PC-9 (cell line): ENCODE data around the gene IFT122. TPM values are rescaled to one million over a fixed set of nuclear protein-coding genes. Genes with fewer than 3 reads are reported as not detected.
"Not testable (repeated sequence)": the region's sequence is repeated elsewhere in the genome, so short reads cannot be mapped to it uniquely, and the experiment has no call there.

Source experiments
- BruUV-seq: library from RNA; stranded (reverse); fragments of 400-500 nt; replicated peaks from 2 replicates; lab custom pipeline; 2021; lab: Mats Ljungman, UMichigan
- CTCF ChIA-PET: fragments of 300-600 bp; sonication (Branson Sonifier 250); formaldehyde crosslinking; loops from one replicate; lab custom pipeline; 2022; ENCODE audit warnings: antibody characterized with exemption; lab: Charles Lee
- POLR2A ChIA-PET: fragments of 300-600 bp; sonication (Branson Sonifier 250); formaldehyde crosslinking; loops from one replicate; lab custom pipeline; 2022; ENCODE audit warnings: antibody characterized with exemption; ENCODE audit not compliant: unreplicated experiment; lab: Charles Lee
- DNase-seq, 2 experiments: peaks; one replicate each; pipeline versions ENCODE4 v3.0.0 to v3.0.0-alpha.2; 2015 to 2022; ENCODE audit warnings: mixed read lengths in 1 of 2
- H2AFZ ChIP-seq: fragments of 200-600 bp; sonication (generic); 2 replicates; pipeline ENCODE4 v1.8.1; 2017; ENCODE audit warnings: antibody characterized with exemption
- H3F3A ChIP-seq: fragments of 200-600 bp; sonication (generic); 2 replicates; pipeline ENCODE4 v1.8.1; 2017; ENCODE audit warnings: antibody characterized with exemption, mild to moderate bottlenecking, low read depth; ENCODE audit not compliant: insufficient read depth
- H3K27ac ChIP-seq: fragments of 200-600 bp; sonication (generic); 2 replicates; pipeline ENCODE4 v1.6.1; 2016; ENCODE audit warnings: mixed run types
- H3K27me3 ChIP-seq: fragments of 200-600 bp; sonication (generic); 2 replicates; pipeline ENCODE4 v1.6.1; 2016; ENCODE audit warnings: low read depth, mixed run types; ENCODE audit not compliant: insufficient read depth
- H3K36me3 ChIP-seq: fragments of 200-600 bp; sonication (generic); 2 replicates; pipeline ENCODE4 v1.6.1; 2016; ENCODE audit warnings: low read depth, mixed run types
- H3K4me1 ChIP-seq: fragments of 200-600 bp; sonication (generic); replicated peaks from 2 replicates; pipeline ENCODE4 v1.6.1; 2016; ENCODE audit warnings: mixed run types; ENCODE audit not compliant: insufficient read depth
- H3K4me2 ChIP-seq: fragments of 200-600 bp; sonication (generic); 2 replicates; pipeline ENCODE4 v1.6.1; 2017; ENCODE audit warnings: mixed run types
- H3K4me3 ChIP-seq: fragments of 200-600 bp; sonication (generic); 2 replicates; pipeline ENCODE4 v1.6.1; 2016; ENCODE audit warnings: mixed run types
- H3K79me2 ChIP-seq: fragments of 200-600 bp; sonication (generic); 2 replicates; pipeline ENCODE4 v1.6.1; 2017; ENCODE audit warnings: low read depth, mixed run types
- H3K9me2 ChIP-seq: fragments of 200-600 bp; sonication (generic); 2 replicates; pipeline ENCODE4 v1.8.1; 2017; ENCODE audit warnings: mild to moderate bottlenecking; ENCODE audit not compliant: insufficient read depth
- H3K9me3 ChIP-seq: fragments of 200-600 bp; sonication (generic); 2 replicates; pipeline ENCODE4 v1.8.1; 2016; ENCODE audit warnings: low read depth; ENCODE audit not compliant: insufficient read depth
- H4K20me1 ChIP-seq: fragments of 200-600 bp; sonication (generic); 2 replicates; pipeline ENCODE4 v1.8.1; 2017; ENCODE audit not compliant: insufficient read depth
- CTCF ChIP-seq: fragments of 200-600 bp; sonication (generic); conservative IDR thresholded peaks from 2 replicates; pipeline ENCODE4 v1.6.1; 2017; ENCODE audit warnings: mixed run types, antibody characterized with exemption, mild to moderate bottlenecking, moderate library complexity
- EZH2 ChIP-seq: fragments of 200-600 bp; sonication (generic); IDR thresholded peaks from 2 replicates; pipeline ENCODE4 v1.8.0; 2017; ENCODE audit warnings: antibody characterized with exemption, low read depth
- intact Hi-C: fragments of 100-400 bp; cut with micrococcal nuclease; formaldehyde crosslinking; loops from one replicate; pipeline ENCODE4 v1.10.0; 2022; ENCODE audit not compliant: unreplicated experiment
- total RNA-seq: library from RNA; stranded (reverse); gene quantifications from 2 replicates; pipeline ENCODE4 v1.2.3, GENCODE V29; 2021

IFT122 gene
- total RNA-seq, 1 experiment from 2014 or later, result 55.6 TPM

DNA sequence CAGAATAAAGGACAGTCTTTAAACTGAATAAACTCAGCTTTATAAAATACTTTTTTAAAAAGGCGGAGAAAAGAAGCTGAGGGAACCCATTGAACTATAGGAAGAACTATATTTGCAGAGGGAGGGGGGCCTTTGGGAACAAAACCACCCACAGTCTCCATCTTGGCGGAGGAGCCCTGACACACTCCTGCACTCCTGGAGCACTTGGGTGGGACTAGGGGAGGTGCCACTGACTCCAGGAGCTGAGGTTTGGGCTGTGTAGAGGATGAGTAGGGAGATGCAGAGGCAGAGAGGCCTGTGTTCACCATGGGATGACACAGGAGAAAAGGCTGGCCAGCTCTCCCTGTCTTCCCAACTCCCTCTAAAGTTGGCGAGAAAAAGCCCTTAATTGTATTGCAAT is 35.8 kb downstream of the IFT122 start:
- Histone ChIP-seq H3K27me3 (no peaks in the 10 kb centered on the region), H3K4me2 (no peak overlapping the region), H3K36me3 (no peaks in the 10 kb centered on the region; the same call in 1 of the 2 replicates), H3F3A (no peaks in the 10 kb centered on the region), H3K4me3 (no peak overlapping the region), H4K20me1 (no peaks in the 10 kb centered on the region), H3K9me2 (no peaks in the 10 kb centered on the region), H3K79me2 (no peaks in the 10 kb centered on the region), H3K9me3 (no peaks in the 10 kb centered on the region), H2AFZ (no peak overlapping the region), H3K27ac (no peak overlapping the region), H3K4me1 (no peaks in the 10 kb centered on the region)
- intact Hi-C loops, result no loop called here
- DNase-seq, result no peak
- TF ChIP-seq EZH2 (no peak), CTCF (no peak)
- no TSS peak for BruUV-seq
- ChIA-PET POLR2A (no interaction called here), CTCF (interaction anchor here (0.5 to 0.6 kb wide), 2 partner anchors 81 to 90 kb away, joined by 3 to 14 read pairs; no protein-coding TSS in a partner anchor)

DNA sequence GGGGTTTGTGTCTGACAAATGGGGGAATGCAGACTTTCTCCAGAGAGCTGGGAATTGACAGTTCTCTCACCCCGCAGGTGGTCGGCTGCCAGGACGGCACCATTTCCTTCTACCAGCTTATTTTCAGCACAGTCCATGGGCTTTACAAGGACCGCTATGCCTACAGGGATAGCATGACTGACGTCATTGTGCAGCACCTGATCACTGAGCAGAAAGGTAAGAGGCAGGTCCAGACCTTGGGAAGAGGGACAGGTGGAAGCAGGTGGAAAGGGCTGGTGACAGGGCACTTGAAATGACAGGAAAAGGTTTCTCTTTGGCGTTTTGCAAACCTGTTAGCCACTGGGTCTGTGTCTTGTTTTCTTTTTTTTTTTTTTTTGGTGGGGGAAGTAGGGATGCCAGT is 36.6 kb downstream of the IFT122 start:
- no peaks in the 10 kb centered on the region for H3F3A ChIP-seq
- POLR2A ChIA-PET, result no interaction called here
- H3K9me2 ChIP-seq, result no peaks in the 10 kb centered on the region
- no peaks in the 10 kb centered on the region for H3K27me3 ChIP-seq
- H3K79me2 ChIP-seq, result no peaks in the 10 kb centered on the region
- intact Hi-C loops, result no loop called here
- no peaks in the 10 kb centered on the region for H3K9me3 ChIP-seq
- DNase-seq, result no peak
- H3K4me2 ChIP-seq, result no peak overlapping the region
- H3K36me3 ChIP-seq, result no peaks in the 10 kb centered on the region; the same call in 1 of the 2 replicates
- no peaks in the 10 kb centered on the region for H4K20me1 ChIP-seq
- CTCF ChIA-PET, result interaction anchor here (0.5 kb wide), 1 partner anchor 81 kb away, joined by 3 read pairs; no protein-coding TSS in a partner anchor
- no TSS peak for BruUV-seq
- H2AFZ ChIP-seq, result no peak overlapping the region
- H3K4me1 ChIP-seq, result no peaks in the 10 kb centered on the region
- TF ChIP-seq CTCF (no peak), EZH2 (no peak)
- H3K27ac ChIP-seq, result no peak overlapping the region
- H3K4me3 ChIP-seq, result no peak overlapping the region

DNA sequence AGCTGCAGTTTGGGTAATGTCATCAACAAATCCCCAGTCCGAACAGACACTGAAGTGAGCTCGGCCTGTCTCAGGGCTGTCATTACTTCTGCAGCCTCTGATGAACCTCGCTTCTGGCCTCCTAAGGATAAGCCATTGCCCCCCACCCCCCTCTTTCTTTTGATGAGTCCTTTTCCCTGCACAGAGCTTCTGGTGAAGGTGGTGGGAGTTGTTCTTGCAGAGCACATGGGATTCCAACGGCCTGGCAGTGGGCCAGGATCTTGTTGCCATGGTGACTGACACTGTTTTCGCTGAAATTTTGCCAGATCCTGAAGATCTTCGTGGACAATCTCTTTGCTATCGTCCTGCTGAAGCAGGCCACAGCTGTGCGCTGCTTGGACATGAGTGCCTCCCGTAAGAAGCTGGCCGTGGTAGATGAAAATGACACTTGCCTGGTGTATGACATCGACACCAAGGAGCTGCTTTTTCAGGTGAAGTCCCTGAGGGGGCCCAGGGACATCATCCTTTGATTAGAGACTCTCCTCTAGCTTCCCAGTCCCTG is 41.3 kb downstream of the IFT122 start:
- H3K79me2 ChIP-seq, H3K36me3 ChIP-seq, H4K20me1 ChIP-seq, H3K27ac ChIP-seq, BruUV-seq, CTCF ChIA-PET, POLR2A ChIA-PET, DNase-seq, H3K9me2 ChIP-seq, H3K27me3 ChIP-seq, H3K4me2 ChIP-seq, H3K4me3 ChIP-seq, H2AFZ ChIP-seq, intact Hi-C loops, H3K9me3 ChIP-seq: not testable (repeated sequence)
- peaks cover 19% of the 10 kb centered on the region for H3K4me1 ChIP-seq
- peaks cover 16% of the 10 kb centered on the region for H3F3A ChIP-seq
